ENCODE measurements around the gene EPSTI1.
A peak's percentile ranks its signal among the peaks of the same experiment; 100 is the strongest.

Gene EPSTI1

DNA sequence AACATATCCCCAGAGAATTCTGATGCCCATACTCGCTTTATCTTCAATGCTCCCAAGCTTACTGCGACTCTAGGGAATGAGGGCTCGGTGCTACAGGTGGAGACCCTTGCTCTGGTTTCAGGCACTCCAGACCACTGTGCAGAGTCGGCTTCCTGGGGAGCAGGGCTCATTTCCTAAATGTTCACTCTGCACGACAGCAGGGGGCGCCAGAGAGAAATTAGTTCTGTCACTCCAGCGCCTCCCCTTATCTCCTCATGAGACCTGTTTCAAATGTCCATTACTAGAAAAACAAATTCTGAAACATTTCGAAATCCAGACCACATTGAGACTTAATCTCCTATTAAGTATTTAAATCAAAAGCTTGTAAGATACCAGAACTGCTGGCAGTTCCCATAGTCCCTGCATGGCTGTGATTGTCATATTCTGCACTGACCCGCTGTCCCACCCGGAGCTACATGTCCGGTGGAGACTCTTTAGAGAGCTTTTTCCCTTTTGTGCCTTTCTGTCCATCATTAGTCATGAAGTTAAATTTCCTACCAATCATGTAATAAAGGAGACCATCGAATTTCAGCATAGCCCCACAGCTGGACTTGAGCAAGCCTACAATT is 22.4 kb downstream of the EPSTI1 start:
- peak; percentile 86 to 89 for DNase-seq

DNA sequence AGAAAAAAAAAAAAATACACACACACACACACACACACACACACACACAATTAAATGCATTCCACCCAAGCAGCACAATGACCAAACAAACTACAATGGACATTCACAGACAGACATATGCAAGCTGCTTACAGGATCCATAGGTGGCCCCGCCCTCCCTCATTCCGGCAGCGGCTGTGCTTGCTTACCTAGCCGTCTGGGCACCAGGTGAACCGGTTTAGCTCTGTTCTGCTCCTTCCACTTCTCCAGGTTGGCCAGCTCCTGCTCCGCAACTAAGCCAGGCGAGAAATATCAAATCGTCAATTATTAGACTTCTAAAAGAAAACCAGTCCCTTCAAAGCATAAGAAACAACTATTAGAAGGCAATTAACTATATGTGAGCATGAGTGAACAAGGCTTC is 23.1 kb downstream of the EPSTI1 start:
- no peak for DNase-seq

DNA sequence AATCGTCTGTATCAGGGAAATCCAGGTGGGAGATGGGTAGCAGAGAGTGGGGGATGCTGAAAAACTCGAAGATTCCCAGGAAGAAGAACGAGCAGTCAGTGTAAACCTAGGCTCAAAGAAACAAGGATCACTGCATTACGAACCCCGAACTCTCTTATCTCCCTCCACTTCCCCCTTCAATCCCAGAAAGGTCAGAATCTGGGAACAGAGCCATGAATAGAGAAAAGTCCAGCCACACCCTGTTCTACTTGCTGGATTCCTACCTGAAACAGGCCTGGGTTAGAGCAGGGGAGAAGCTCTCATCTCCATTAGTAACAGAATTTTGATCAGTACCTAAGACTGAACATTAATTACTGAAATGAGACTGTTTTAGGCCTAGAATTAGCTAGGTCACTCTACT is 24.4 kb downstream of the EPSTI1 start:
- no peak for DNase-seq

DNA sequence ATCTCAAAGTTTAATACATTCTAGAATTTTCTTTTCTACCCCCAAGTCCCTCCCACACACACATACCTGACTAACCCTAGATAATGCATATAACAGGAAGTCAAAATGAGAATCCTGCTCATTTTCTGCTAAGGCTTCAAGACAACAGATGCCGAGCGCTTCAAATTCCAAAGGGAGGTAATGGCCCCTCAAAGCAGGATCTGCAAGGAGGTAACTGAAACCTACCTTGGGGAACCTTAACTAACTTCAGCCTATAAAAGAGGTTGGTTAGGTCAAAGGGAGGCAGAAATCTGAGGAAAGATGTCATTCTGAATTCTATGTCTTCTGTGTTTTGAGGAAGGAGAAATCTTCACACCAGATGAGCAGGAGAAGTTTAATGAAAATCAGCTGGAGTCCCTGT is 26.8 kb downstream of the EPSTI1 start:
- no peak for DNase-seq

DNA sequence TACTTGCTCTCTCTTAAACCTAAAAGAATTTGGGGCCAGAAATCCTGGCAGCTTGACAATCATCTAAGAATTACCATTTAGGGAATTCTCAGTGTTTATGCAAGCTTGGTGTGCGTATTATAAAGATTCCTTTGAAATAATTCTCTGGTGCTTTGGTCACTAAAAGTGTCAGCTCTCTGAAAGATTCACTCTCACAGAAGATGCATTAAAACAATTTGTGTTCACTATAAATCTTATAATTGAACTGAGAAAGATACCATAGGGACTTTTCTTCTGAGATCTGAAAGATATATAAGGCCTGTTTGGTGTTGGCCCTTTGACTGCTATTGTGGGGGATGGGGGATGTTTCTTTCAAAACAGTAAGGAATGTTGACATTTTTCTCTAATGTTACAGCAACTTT is 27.3 kb downstream of the EPSTI1 start:
- no peak for DNase-seq

DNA sequence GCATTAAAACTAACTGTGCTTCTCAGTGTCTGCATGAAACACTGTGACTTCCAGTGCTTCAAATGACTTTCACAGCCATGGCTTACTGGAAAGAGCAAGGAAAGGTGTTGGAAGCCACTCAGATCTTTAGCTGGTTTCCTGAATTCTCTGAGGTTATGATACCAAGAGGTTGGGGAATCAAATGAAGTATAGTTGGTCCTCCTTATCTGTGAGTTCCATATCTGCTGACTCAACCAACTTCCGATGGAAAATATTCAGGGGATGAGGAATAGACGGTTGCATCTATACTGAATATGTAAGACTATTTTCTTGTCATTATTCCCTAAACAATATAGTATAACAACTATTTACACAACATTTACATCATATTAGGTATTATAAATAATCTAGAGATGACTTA is 32.4 kb downstream of the EPSTI1 start:
- DNase-seq = no peak

DNA sequence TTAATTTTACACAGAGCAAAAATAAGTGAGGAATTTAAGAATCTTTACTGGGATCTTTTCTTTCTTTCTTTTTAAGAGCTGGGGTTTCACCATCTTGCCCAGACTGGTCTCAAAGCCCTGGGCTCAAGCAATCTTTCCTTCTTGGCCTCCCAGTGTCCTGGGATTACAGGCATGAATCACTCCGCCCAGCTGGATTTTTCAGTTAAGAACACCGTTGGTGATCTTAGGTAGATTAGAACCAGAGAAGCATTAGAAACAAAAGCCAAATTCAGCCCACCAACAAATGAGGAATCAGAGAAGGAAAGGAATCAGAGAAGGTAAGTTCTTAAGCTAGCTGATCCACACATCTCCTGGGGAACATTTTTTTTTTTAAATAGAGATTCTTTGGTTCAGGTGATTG is 34.2 kb downstream of the EPSTI1 start:
- no peak for DNase-seq

DNA sequence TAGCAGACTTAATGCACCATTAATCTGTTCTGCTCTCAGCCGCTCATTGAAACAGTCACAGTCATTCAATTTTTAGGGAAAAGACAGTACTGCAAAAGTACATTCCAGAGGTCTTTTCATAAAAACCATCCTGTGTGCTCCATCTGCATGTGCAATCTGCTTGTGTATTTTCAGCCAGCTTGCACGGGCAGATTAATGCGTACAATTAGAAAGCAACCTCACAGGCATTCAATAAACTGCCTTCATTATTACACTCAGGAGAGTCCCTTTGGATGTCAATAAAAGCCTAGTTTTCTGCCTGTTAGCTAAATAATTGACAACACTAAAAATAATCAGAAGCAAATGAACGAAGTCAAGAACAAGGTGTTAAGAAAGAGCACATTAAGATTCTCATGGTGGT is 41.9 kb downstream of the EPSTI1 start:
- DNase-seq = no peak

DNA sequence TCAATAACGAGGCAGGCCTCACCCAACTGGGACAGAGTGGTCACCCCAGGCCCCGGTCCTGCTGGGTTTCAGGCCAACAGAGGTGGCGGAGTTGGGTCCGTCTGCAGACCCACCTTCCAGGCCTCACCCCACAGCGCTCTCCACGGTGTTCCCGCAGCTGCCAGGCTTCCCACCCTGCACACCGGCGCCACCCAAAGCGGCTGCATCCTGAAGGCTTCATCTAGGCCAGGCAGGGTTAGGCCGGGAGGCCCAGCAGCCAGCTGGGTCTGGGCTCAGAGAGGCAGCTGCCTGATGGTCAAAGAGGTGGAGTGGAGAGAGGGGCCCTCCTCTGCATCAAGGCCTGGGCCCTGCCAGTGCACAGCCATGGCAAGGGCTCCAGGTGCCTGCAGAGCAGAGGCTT is 44.1 kb downstream of the EPSTI1 start:
- no peak for DNase-seq

DNA sequence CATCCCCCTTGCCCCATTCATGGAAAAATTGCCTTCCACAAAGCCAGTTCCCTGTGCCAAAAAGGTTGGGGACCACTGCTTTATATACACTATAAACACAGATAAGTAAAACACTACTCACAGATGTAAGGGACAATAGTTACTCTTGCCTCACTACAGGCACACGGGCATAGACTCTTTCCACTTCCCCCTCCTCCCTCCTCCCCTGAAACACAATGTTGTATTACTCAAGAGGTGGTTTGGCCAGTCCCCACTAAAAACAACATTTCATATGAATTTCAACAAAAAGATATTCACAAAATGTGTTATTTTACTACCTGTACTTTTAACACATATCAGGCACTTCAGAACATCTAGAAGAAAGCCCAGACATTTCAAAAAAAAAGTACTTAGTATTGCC is 45.1 kb downstream of the EPSTI1 start:
- no peak for DNase-seq

DNA sequence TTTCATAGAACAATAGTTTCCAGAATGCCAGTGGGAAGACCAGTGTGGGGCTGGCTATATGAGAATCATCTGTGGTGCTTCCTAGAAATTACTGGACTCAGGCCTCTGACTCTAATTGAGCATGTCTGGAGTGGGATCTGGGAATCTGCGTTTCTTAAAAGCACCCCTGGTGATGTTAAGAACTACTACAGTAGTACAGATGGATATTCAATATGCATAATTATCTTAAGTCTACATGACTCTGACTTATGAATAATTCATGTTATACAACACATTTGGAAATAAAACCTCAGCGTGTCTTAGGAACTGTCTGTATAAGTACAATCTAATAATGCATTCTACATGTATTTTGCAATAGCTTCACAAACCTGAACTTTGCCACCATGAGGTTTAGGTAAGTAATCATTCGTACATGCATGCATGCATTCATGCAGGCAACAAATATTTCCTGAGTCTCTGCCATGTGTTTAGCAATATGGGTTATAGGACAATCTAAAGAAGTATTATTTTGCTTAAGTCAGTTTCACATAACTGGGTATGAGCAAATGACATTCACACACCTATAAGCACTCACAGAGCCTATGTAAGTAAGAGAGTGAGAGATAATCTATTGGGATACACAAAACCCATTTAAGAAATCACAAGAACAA is 62.0 kb downstream of the EPSTI1 start:
- DNase-seq = no peak

DNA sequence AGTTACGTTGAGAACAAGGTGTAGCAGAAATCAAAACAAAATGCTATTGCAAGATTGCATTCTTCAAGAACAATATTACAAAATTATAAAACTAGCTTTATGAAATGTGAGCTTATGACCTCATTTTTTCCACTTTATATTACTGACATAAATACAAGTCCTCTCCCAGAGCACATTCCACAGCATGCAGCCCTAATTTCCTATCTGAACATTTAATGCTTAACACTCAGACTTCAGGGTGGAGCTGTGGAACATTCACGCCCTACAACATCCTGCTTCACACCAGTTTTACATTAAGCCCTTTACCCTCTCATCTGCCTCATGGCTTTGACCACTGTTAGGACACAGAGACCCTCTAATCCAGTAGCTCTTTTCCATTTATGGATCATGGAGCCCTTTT is 65.5 kb downstream of the EPSTI1 start:
- no peak for DNase-seq

DNA sequence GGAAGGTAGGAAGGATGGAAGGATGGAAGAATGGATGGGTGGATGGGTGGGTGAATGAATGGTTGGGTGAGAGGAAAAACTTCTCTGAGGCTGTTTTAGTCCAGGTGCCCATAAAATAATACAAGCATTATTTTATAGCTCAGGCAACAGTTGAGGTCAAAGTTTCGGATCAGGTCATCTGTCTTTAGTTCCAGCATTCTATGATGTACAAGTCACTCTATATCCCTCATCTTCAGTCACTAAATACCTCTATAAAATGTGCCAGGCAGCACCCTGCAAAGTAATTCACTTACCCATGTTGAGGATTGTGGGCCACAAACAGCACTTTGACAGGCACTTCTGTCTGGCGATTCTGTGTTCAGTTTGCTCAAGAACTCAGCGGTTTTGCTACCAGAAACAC is 66.0 kb downstream of the EPSTI1 start:
- DNase-seq = no peak

DNA sequence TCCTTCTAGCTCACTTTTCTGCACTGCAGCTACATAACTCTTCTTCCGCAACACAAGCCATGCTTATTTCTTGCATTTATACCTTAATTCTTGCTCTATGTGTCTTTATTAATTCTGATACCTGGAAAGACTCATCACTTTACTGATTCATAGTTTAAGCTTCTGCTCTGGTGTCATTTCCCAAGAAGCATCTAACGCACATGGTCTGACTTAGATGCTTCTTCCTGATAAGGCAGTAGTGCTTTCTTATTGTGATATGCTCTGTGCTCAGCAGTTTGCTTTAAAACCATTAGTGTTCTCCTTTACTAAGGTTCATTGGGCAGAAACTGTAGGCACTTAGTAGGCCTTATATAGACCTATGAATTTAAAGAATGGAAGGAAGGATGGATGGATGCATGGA is 66.4 kb downstream of the EPSTI1 start:
- no peak for DNase-seq

DNA sequence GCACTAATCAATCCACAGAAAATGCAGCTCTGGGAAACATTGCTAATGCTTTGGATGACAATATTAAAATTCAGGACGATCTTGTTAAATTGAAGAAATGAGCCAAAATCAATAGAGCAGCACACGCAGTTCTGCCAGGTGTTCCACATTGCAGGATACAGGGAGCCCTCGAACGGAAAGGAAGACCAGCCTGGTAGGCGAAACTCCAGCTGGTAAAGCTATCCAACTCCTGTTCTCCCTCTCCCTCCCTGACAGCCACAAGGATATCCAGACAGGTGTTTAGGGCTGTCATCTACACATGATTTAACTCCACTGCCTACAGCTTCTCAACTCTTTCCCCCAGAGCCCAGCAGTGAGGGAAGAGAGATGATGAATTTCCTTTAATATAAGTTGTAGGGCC is 67.7 kb downstream of the EPSTI1 start:
- no peak for DNase-seq

DNA sequence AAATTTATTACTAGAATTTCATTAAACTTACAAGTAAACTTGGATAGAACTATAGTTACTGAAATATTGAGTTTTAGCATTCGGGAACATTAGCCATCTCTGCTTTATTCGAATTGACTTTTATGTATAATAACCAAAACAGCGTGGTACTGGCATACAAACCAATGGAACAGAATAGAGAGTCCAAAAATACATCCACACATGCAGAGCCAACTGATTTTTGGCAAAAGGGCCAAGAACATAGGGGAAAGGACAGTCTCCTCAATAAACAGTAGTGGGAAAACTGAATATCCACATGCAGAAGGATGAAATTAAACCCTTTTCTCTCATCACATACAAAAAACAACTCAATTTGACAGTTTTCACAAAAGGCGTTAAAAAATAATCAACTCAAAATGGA is 84.3 kb downstream of the EPSTI1 start:
- DNase-seq = no peak

DNA sequence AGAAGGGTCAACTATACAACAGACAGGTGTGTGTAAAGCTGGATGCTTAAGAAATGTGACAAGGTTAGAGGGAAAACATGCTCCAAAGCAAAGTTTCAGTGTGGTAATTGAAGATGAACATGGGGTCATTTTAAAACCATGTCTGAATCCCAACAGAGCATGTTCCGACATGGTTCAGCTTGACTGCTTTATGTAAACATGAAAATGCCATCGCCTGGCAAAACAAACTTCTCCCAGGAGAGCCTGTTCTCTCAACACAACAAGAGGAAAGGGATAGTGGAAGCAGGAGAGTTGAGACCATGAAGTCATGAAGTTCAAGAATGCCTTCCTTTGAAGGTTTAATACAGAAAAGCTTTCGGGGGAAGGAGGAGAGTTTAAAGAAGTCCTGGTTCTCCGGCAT is 85.8 kb downstream of the EPSTI1 start:
- DNase-seq = no peak

DNA sequence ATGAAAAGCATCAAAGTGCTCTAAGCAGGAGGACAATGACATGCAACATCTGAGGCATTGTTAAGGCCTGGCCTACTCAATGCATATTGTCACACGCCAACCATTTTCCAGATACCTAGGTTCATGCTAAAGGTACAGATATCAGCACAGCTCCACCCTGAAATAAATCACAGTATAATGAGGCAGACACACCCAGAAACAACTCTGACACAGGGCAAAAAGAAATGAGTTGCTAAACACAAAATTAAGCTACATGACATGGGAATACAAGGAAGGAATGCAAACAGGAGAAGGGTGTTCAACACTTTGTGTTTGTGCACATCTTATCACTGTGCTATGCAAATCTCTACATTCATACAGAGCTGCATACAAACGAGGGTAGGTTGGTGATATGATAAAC is 86.5 kb downstream of the EPSTI1 start:
- no peak for DNase-seq

DNA sequence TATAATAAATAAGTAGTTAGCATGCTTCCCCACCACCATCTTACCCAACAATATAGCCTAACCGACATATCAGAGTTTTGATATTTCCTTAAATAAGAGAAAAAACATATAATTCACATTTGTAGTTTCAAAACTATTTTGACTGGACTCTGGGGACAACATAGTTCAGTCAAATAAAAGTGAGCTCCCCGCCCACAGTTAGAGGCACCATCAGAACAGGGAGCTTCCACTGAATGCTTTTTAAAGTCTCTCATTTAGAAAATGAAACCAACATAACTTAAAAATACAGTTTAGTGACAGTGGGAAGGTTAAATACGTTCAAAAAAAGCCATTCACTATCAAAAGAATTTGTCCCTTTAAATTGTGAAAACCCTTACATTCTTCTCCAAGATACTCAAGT is 92.8 kb downstream of the EPSTI1 start:
- no peak for DNase-seq

DNA sequence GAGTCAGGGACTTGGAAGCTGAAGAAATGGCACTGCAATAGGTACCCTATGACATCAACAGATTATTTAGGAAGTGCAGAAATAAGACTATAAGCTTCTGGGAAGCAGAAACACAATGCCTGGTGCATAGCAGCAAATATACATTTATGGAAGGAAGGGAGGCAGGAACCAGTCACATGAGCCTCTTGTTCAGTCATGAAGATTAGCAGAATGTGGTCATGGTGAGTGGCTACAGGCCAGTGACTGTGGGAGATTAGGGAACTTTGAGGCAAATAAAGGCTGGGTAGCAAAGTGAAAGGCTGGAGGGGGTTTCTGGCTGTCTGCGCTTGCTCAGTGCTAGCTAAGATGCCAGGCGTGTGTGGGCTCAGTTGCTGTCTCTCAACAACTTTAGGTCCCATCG is 96.3 kb downstream of the EPSTI1 start:
- DNase-seq = no peak

DNA sequence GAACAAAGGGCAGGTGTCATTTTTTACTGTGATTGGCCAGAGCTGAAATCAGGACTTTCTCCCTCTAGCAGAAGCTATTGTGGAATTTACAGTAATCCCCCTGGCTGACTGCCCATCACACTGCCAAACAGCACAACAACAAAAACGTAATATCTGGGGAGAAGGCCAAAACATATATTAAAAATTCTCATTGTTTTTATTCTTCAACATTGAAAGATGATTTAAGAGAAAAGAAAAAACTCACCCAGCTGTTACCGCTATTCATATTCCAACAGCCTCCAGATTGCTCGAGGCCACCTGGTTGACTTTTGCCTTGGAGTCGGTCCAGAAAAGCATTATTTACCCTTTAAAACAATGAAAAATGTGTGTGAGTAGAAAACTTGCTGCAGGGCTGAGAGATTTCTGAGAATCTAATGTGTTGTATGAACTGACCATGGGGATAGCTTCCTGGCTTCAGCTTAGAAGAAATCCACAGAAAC is 97.2 kb downstream of the EPSTI1 start:
- DNase-seq = no peak

DNA sequence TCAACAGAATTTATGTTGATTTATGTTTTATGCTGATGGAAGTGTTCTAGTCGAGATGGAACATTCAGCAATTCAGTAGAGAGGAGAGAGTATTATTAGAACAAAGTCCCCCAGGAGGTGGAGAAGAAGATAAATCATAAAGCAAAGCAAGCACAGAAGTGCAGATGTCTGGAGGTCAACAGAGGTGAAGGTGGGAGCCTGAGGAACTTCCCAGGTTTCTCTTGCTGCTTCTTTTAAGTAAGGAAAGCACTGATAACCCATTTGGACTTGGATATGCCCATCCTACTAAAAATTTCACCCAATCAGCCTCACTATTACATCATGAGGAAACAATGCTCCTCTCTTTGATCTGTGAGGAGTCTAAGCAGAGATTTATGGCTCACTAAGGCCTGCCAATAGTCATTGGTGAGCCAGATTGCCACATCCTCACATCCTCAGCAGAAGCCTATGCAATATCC is 98.8 kb downstream of the EPSTI1 start:
- DNase-seq = no peak

DNA sequence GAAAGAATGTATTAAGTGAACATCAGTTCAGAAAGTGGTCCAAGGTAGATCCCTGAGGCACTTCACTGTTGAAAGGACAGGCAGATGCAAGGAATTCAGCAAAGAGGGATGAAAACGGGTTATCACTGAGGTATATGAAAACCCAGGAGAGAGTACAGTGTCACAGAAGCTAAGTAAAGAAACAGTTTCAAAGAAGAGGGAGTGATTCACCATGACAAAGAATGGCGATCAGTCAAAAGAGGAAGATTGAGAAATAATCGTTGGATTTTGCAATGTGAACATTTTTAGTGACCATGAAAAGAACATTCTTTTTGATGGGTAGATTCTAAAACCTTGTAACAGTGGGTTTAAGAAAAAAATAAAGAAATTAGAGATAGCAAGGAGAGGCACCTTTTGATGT is 99.3 kb downstream of the EPSTI1 start:
- DNase-seq = no peak

DNA sequence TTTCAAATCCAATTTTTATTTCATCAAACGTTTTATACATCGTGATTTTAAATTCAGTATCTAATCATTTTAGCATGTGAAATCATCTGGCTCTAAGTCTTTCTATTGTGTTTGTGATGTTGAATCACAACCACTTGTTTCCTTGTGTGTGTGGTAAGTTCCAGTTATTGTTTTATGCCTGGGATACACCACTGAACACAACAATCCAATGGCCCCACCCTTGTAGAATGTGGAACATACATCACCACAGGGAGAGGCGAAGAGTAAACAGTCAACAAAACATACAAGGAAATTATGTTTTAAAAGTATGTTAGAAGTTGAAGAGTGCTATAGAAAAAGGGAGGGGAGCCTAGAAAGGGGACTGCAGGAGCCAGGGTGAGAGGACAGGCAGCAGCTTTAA is 100.5 kb downstream of the EPSTI1 start:
- no peak for DNase-seq

DNA sequence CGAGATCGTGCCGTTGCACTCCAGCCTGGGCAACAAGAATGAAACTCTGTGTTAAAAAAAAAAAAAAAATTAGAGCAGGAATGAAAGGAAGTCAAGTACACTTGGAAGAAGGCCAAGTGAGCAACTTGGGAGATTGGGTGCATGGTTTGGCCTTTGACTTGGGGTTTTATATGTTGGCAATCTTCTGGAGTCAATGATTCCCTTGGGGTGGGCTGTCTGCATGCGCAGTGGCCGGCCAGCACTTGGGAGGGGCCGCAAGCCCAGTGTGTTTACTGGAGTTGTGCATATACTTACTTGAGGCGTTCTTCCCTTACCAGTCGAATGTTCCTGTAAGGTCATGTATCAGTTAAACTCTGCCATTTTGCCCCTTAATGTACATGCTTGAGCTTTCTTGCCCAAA is 106.7 kb downstream of the EPSTI1 start:
- DNase-seq = no peak
